Suppressor macrophage treated with lipopolysaccharide for 4 hours (primary cell): Measurements from ENCODE around the gene SLC25A26.

ENCODE experiments used
- DNase-seq: peaks from one replicate; pipeline ENCODE4 v3.0.0-alpha.2; 2020

SLC25A26 gene

GRCh38 chr3:66227915-66228314, 7.1 kb downstream of the SLC25A26 start:
- peak; percentile 41 for DNase-seq

GRCh38 chr3:66228707-66229106, 7.9 kb downstream of the SLC25A26 start:
- DNase-seq: peak; percentile 17

- DNase-seq: no peak
Observed at GRCh38 chr3:66229931-66230330, 9.1 kb downstream of the SLC25A26 start.

- no peak for DNase-seq
Observed at GRCh38 chr3:66233033-66233432, 12.2 kb downstream of the SLC25A26 start.

- DNase-seq: no peak
Observed at GRCh38 chr3:66236281-66236680, 15.5 kb downstream of the SLC25A26 start.

- DNase-seq: no peak
Observed at GRCh38 chr3:66237552-66237951, 16.8 kb downstream of the SLC25A26 start.

- DNase-seq: no peak
Observed at GRCh38 chr3:66239513-66240123, 18.8 kb downstream of the SLC25A26 start.

- DNase-seq: no peak
Observed at GRCh38 chr3:66241466-66241865, 20.7 kb downstream of the SLC25A26 start.

- DNase-seq: no peak
Observed at GRCh38 chr3:66242788-66243464, 22.1 kb downstream of the SLC25A26 start.

- peak; percentile 16 for DNase-seq
Observed at GRCh38 chr3:66248641-66249040, 27.8 kb downstream of the SLC25A26 start.

GRCh38 chr3:66253790-66254620, 33.2 kb downstream of the SLC25A26 start:
- DNase-seq: peak; percentile 6

- no peak for DNase-seq
Observed at GRCh38 chr3:66255865-66256264, 35.1 kb downstream of the SLC25A26 start.

GRCh38 chr3:66256806-66257205, 36.0 kb downstream of the SLC25A26 start:
- no peak for DNase-seq

- no peak for DNase-seq
Observed at GRCh38 chr3:66259566-66260255, 38.9 kb downstream of the SLC25A26 start.

GRCh38 chr3:66260431-66260830, 39.6 kb downstream of the SLC25A26 start:
- no peak for DNase-seq

- DNase-seq: no peak
Observed at GRCh38 chr3:66261355-66261754, 40.6 kb downstream of the SLC25A26 start.

- no peak for DNase-seq
Observed at GRCh38 chr3:66265649-66266048, 44.8 kb downstream of the SLC25A26 start.

- DNase-seq: no peak
Observed at GRCh38 chr3:66266551-66266950, 45.8 kb downstream of the SLC25A26 start.

GRCh38 chr3:66267031-66267430, 46.2 kb downstream of the SLC25A26 start:
- DNase-seq: no peak

- DNase-seq: no peak
Observed at GRCh38 chr3:66267906-66268305, 47.1 kb downstream of the SLC25A26 start.

- no peak for DNase-seq
Observed at GRCh38 chr3:66268864-66269263, 48.1 kb downstream of the SLC25A26 start.

GRCh38 chr3:66269411-66269810, 48.6 kb downstream of the SLC25A26 start:
- no peak for DNase-seq

- DNase-seq: no peak
Observed at GRCh38 chr3:66270288-66270687, 49.5 kb downstream of the SLC25A26 start.
